GM12878 (cell line): Measurements from ENCODE around the gene TAB2. TPM values are rescaled to one million over a fixed set of nuclear protein-coding genes. Genes with fewer than 3 reads are reported as not detected.

ENCODE experiments used
- ATAC-seq: fragments of 200-7000 bp; cut with Tn5 transposase; 3 replicates; pipeline ENCODE4 v1.9.1; 2020; ENCODE audit warnings: mild to moderate bottlenecking, moderate library complexity
- Bru-seq: library from RNA; stranded (reverse); fragments of 400-500 nt; gene quantifications from one replicate; lab custom pipeline; 2021; lab: Mats Ljungman, UMichigan
- BruChase-seq, 2 experiments: library from RNA; stranded (reverse); fragments of 400-500 nt; gene quantifications; one replicate each; lab custom pipeline; 2021; lab: Mats Ljungman, UMichigan
- BruUV-seq: library from RNA; stranded (reverse); fragments of 400-500 nt; replicated peaks from 2 replicates; lab custom pipeline; 2021; lab: Mats Ljungman, UMichigan
- CTCF ChIA-PET: fragments of 300-600 bp; sonication (Branson Sonifier 250); formaldehyde crosslinking; extraction: SDS; loops from one replicate; lab custom pipeline; 2021; ENCODE audit warnings: inconsistent platforms; lab: Yijun Ruan, JAX
- POLR2A ChIA-PET: fragments of 350-600 bp; formaldehyde crosslinking; extraction: SDS; loops from one replicate; lab custom pipeline; 2021; ENCODE audit warnings: inconsistent platforms; lab: Charles Lee
- RAD21 ChIA-PET: fragments of 300-600 bp; sonication (Branson Sonifier 250); formaldehyde crosslinking; loops from one replicate; lab custom pipeline; 2023; ENCODE audit warnings: antibody characterized with exemption; ENCODE audit not compliant: unreplicated experiment; lab: Charles Lee
- SMC1A ChIA-PET: fragments of 300-600 bp; sonication (Branson Sonifier 250); formaldehyde crosslinking; loops from one replicate; lab custom pipeline; 2023; ENCODE audit not compliant: unreplicated experiment, uncharacterized antibody; lab: Charles Lee
- DNase-seq: peaks from one replicate; pipeline ENCODE4 v3.0.0-alpha.2; 2011; ENCODE audit warnings: low read depth, low spot score
- FAIRE-seq: peaks from 3 replicates; lab custom pipeline; 2011; peaks lifted over from hg19 to GRCh38; lab: Jason Lieb, UNC
- H2AFZ ChIP-seq: 2 replicates; pipeline ENCODE4 v1.6.0; 2011; ENCODE audit warnings: low read depth, low read length, control low read depth; ENCODE audit not compliant: control insufficient read depth
- H3K27ac ChIP-seq: 2 replicates; pipeline ENCODE4 v1.5.1; 2011; ENCODE audit warnings: control low read depth; ENCODE audit not compliant: control insufficient read depth, insufficient read depth
- H3K27me3 ChIP-seq, 2 experiments: replicated peaks in 1 of 2; 2 replicates each; pipeline versions ENCODE4 v1.6.0 to v1.6.1; 2011; ENCODE audit warnings: low read length in 1 of 2; ENCODE audit not compliant: control insufficient read depth in 2 of 2, insufficient read depth in 2 of 2
- H3K36me3 ChIP-seq, 2 experiments: 2 replicates each; pipeline ENCODE4 v1.5.1; 2011; ENCODE audit warnings: low read length in 1 of 2; ENCODE audit not compliant: control insufficient read depth in 2 of 2, insufficient read depth in 2 of 2
- H3K4me1 ChIP-seq: 2 replicates; pipeline ENCODE4 v1.6.1; 2011; ENCODE audit warnings: mild to moderate bottlenecking, low read length, moderate library complexity, mixed read lengths; ENCODE audit not compliant: control insufficient read depth, insufficient read depth
- H3K4me2 ChIP-seq: 2 replicates; pipeline ENCODE4 v1.6.0; 2011; ENCODE audit warnings: control low read depth; ENCODE audit not compliant: control insufficient read depth, insufficient read depth
- H3K4me3 ChIP-seq: fragments of 200-600 bp; sonication (generic); 2 replicates; pipeline ENCODE4 v1.5.1; 2016
- H3K79me2 ChIP-seq: 2 replicates; pipeline ENCODE4 v1.6.0; 2011; ENCODE audit warnings: low read length; ENCODE audit not compliant: control insufficient read depth, insufficient read depth
- H3K9ac ChIP-seq: 2 replicates; pipeline ENCODE4 v1.8.0; 2011; ENCODE audit warnings: low read length, control low read depth, mixed read lengths; ENCODE audit not compliant: control insufficient read depth, insufficient read depth
- H3K9me3 ChIP-seq: replicated peaks from 3 replicates; pipeline ENCODE4 v1.5.1; 2011; ENCODE audit warnings: mild to moderate bottlenecking, low read length; ENCODE audit not compliant: control insufficient read depth, insufficient read depth
- H4K20me1 ChIP-seq: 2 replicates; pipeline ENCODE4 v1.6.0; 2011; ENCODE audit not compliant: control insufficient read depth, insufficient read depth
- BACH1 ChIP-seq: fragments of 450-650 bp; IDR thresholded peaks from 2 replicates; pipeline ENCODE4 v1.6.1; 2017; ENCODE audit warnings: mild to moderate bottlenecking, borderline replicate concordance
- BHLHE40 ChIP-seq, 2 experiments: fragments of 450-650 bp in 1 of 2; IDR thresholded peaks; 2 replicates each; pipeline ENCODE4 v1.6.1; 2011 to 2017; ENCODE audit warnings: low read depth in 2 of 2, borderline replicate concordance in 1 of 2, improper control_type of control experiment in 1 of 2, low read length in 1 of 2, mild to moderate bottlenecking in 1 of 2
- CREB1 ChIP-seq: IDR thresholded peaks from 2 replicates; pipeline ENCODE4 v1.6.1; 2012; ENCODE audit warnings: low read depth, mild to moderate bottlenecking, inconsistent platforms
- KAT2A ChIP-seq: conservative IDR thresholded peaks from 2 replicates; pipeline ENCODE4 v1.6.1; 2011; ENCODE audit warnings: low read depth, low read length; ENCODE audit not compliant: control insufficient read depth
- NFIC ChIP-seq: IDR thresholded peaks from 2 replicates; pipeline ENCODE4 v1.6.1; 2012; ENCODE audit warnings: low read depth, mild to moderate bottlenecking, inconsistent platforms, low read length, moderate library complexity
- SMARCA5 ChIP-seq: fragments of 450-650 bp; IDR thresholded peaks from 2 replicates; pipeline ENCODE4 v1.6.1; 2017; ENCODE audit warnings: mild to moderate bottlenecking
- ZBED1 ChIP-seq: IDR thresholded peaks from 2 replicates; pipeline ENCODE4 v1.6.1; 2016; ENCODE audit warnings: borderline replicate concordance
- WGBS: methylation state at CpG from one replicate; pipeline ENCODE4 v1.1.6; 2016; ENCODE audit warnings: low lambda C conversion rate; ENCODE audit not compliant: insufficient replicate concordance, insufficient coverage; ENCODE audit errors: missing lambda C conversion rate; 5-methylcytosine and 5-hydroxymethylcytosine counted together
- in situ Hi-C: fragments of 300-500 bp; cut with MboI; formaldehyde crosslinking; loops from 9 replicates; pipeline ENCODE4 v1.14.3; 2018; ENCODE audit warnings: mixed read lengths
- intact Hi-C: fragments of 100-400 bp; cut with micrococcal nuclease; formaldehyde crosslinking; loops from one replicate; pipeline ENCODE4 v1.14.2; 2022; ENCODE audit not compliant: unreplicated experiment
- long read RNA-seq, 2 experiments: library from polyadenylated mRNA; unstranded; transcript quantifications; one replicate each; pipeline ENCODE4 v2.0.0, GENCODE V29; 2019 to 2020
- polyA minus RNA-seq, 3 experiments: library from RNA; depleted of rRNA, polyadenylated mRNA; stranded (reverse); fragments of >200 nt; gene quantifications; 2 replicates each; pipeline ENCODE4 v1.2.3, GENCODE V29; 2011
- polyA plus RNA-seq, 11 experiments: library from polyadenylated mRNA; depleted of rRNA in 4 of 11; unstranded in 6 of 11; stranded (reverse) in 5 of 11; fragments of >200 nt; fragmentation: Nextera tagmentation in 4 of 11; fragmentation: Illumina TruSeq in 1 of 11; extraction: Ambion mirVana in 4 of 11; extraction: Trizol in 1 of 11; gene quantifications; 1 replicate in 1 of 11; 2 replicates in 10 of 11; pipeline versions ENCODE4 v1.2.1 to v1.2.3, GENCODE V29; 2011 to 2016; ENCODE audit warnings: inconsistent platforms in 2 of 11, missing spikeins in 2 of 11, low read depth in 1 of 11
- total RNA-seq, 4 experiments: library from RNA; depleted of rRNA in 3 of 4; stranded (reverse); fragments of >200 nt in 3 of 4; fragmentation: Illumina TruSeq in 1 of 4; extraction: Trizol in 1 of 4; gene quantifications; 2 replicates each; pipeline versions ENCODE4 v1.2.1 to v1.2.3, GENCODE V29; 2013 to 2021
- TF ChIP-seq, protein P1 (sequence below): IDR thresholded peaks from 2 replicates; pipeline ENCODE4 v1.6.1; 2011; ENCODE audit warnings: borderline replicate concordance, low read depth, mild to moderate bottlenecking, moderate library complexity, mixed read lengths, low read length; ENCODE audit not compliant: insufficient read depth; ENCODE audit errors: extremely low read length
- TF ChIP-seq, protein P2 (sequence below): IDR thresholded peaks from 2 replicates; pipeline ENCODE4 v1.6.1; 2011; ENCODE audit warnings: borderline replicate concordance, low read depth, mild to moderate bottlenecking, moderate library complexity, low read length; ENCODE audit not compliant: insufficient read depth, poor library complexity, severe bottlenecking
- TF ChIP-seq, protein P3 (sequence below): IDR thresholded peaks from 2 replicates; pipeline ENCODE4 v1.6.1; 2012; ENCODE audit warnings: low read length, inconsistent platforms

The TAB2 gene, protein sequence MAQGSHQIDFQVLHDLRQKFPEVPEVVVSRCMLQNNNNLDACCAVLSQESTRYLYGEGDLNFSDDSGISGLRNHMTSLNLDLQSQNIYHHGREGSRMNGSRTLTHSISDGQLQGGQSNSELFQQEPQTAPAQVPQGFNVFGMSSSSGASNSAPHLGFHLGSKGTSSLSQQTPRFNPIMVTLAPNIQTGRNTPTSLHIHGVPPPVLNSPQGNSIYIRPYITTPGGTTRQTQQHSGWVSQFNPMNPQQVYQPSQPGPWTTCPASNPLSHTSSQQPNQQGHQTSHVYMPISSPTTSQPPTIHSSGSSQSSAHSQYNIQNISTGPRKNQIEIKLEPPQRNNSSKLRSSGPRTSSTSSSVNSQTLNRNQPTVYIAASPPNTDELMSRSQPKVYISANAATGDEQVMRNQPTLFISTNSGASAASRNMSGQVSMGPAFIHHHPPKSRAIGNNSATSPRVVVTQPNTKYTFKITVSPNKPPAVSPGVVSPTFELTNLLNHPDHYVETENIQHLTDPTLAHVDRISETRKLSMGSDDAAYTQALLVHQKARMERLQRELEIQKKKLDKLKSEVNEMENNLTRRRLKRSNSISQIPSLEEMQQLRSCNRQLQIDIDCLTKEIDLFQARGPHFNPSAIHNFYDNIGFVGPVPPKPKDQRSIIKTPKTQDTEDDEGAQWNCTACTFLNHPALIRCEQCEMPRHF
- 134 and 148 TPM in 2 replicates for total RNA-seq (2013; cell fraction: nucleolus; rRNA removed)
- total RNA-seq (2014; rRNA removed) (21.5 and 25.1 TPM in 2 replicates), total RNA-seq (2014; rRNA removed; fragmentation: Illumina TruSeq; extraction: Trizol) (34.2 and 35.1 TPM in 2 replicates), total RNA-seq (2021) (38.1 and 38.4 TPM in 2 replicates), polyA plus RNA-seq (2011; rRNA removed) (66.3 and 75.5 TPM in 2 replicates), polyA plus RNA-seq (2014; fragmentation: Illumina TruSeq; extraction: Trizol) (48.6 and 68.8 TPM in 2 replicates), polyA plus RNA-seq (2014; fragmentation: Nextera tagmentation; extraction: Ambion mirVana) (10 to 100 TPM; 12.5 to 13.7 TPM), polyA plus RNA-seq (2014; rRNA removed) (23.1 and 24.5 TPM in 2 replicates), polyA plus RNA-seq (2016; fragmentation: Nextera tagmentation; extraction: Ambion mirVana) (10 to 100 TPM in 1 of 2 experiments, 1 to 10 TPM in 1; 8.9 to 10.5 TPM), polyA minus RNA-seq (2011; rRNA and poly(A)+ RNA removed) (97.6 and 138 TPM in 2 replicates), Bru-seq, nascent RNA (percentile 97 among the genes with signal in this experiment), BruChase-seq, experiment 1, labeled RNA remaining after a 6-hour chase (percentile 88 among the genes with signal in this experiment), BruChase-seq, experiment 2, labeled RNA remaining after a 2-hour chase (percentile 93 among the genes with signal in this experiment)
- polyA plus RNA-seq (2011; ENCODE audit: low read depth): 15.4 TPM
- 29.4 and 47.6 TPM in 2 replicates for polyA plus RNA-seq (2011; cell fraction: cytosol; rRNA removed)
- 31.6 and 44.6 TPM in 2 replicates for polyA plus RNA-seq (2011; cell fraction: nucleus; rRNA removed)
- 19.0 and 26.7 TPM in 2 replicates for polyA plus RNA-seq (2012)
- polyA minus RNA-seq (2011; cell fraction: cytosol; rRNA and poly(A)+ RNA removed): 27.3 and 28.2 TPM in 2 replicates
- polyA minus RNA-seq (2011; cell fraction: nucleus; rRNA and poly(A)+ RNA removed): 59.6 and 89.6 TPM in 2 replicates
- long read RNA-seq, experiment 1, partial matches to known transcripts: 3 of 6 reads
- long read RNA-seq, experiment 1, other reads (novel, unspliced or antisense): 3 of 6 reads
- long read RNA-seq, experiment 2, partial matches to known transcripts: 27 of 31 reads
- long read RNA-seq, experiment 2, other reads (novel, unspliced or antisense): 4 of 31 reads

DNA sequence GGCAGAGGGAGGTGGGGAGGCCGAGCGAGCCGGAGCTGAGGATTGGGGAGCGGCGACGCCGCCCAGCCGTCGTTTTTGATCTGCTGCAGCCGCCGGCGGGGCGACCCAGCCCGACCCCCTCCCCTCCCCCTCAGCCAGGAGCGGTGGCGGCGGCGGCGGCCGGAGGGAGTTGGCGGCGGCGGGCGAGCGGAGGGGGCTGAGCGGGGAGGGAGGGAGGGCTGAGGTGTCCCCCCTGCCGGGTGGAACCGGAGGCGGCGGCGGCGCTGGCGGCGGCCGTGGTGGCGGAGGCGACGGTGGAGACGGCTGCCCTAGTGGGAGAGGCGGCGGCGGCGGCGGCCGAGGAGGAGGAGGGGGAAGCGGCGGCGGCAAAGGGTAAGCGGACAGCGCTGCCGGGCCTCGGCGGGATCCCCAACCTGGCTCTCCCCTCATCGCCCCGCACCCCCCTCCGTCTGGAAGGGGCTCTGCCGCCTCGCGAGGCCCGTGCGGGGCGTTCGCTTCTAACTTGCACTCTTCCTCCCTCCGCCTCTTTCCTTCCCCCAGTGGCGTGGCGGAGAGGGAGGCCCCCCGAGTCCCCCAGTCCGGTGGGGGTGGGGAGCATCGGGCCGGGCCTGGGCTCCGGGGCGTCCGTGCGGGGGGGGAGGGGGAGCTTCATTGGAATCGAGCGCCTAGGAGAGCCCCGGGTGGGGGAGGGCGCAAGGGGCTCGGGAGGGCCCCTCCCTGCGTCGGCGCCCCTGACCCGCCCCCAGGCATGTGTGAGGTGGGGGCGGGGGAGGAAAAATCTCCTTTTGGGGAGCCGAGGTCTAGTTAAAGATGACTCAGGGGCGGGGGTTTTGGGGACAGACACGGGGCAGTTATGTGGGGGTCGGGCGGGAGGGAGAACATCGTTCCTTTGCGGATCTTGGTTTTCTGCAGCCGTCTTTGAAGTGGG lies at the start of gene TAB2:
Gene TAB2, plus strand, starts transcription at position 69 of the 928 bp plus-strand sequence. CDS start 52,286 bp downstream, outside the sequence.
- no peaks in the 10 kb centered on the region for H3K27me3 ChIP-seq
- peak within 1 kb of the TSS; percentile 81 for H2AFZ ChIP-seq
- peak within 1 kb of the TSS; percentile 96 for H3K27ac ChIP-seq
- in situ Hi-C loops: no loop called here
- peaks cover 63% of the 10 kb centered on the region for H3K79me2 ChIP-seq
- ChIA-PET RAD21 (interaction anchor here (0.6 to 2.9 kb wide), 14 partner anchors 10 to 285 kb away, joined by 3 to 17 read pairs (median 3); no protein-coding TSS in a partner anchor), CTCF (interaction anchor here (1.5 kb wide), 1 partner anchor 87 kb away, joined by 3 read pairs; no protein-coding TSS in a partner anchor), SMC1A (interaction anchor here (0.7 to 10.6 kb wide), 8 partner anchors 20 to 256 kb away, joined by 3 to 199 read pairs (median 4); no protein-coding TSS in a partner anchor), POLR2A (interaction anchor here (0.6 to 1.8 kb wide), 4 partner anchors 10 to 237 kb away, joined by 3 to 5 read pairs (median 4); no protein-coding TSS in a partner anchor)
- H3K4me1 ChIP-seq: peaks cover 3% of the 10 kb centered on the region; the same call in 1 of the 2 replicates
- no TSS peak for BruUV-seq
- no peaks in the 10 kb centered on the region for H3K36me3 ChIP-seq
- DNase-seq (no peak), FAIRE-seq (no peak), ATAC-seq (peak; percentile 45)
- intact Hi-C loops: loop anchor here (2.0 to 5.0 kb wide), 4 partner anchors 86 to 286 kb away; no protein-coding TSS in a partner anchor
- no peaks in the 10 kb centered on the region for H4K20me1 ChIP-seq
- peak within 1 kb of the TSS; percentile 97 for H3K4me3 ChIP-seq
- H3K4me2 ChIP-seq: peak within 1 kb of the TSS; percentile 71
- H3K9ac ChIP-seq: peak within 1 kb of the TSS; percentile 95
- WGBS: 1% methylated on average over 23 of the region's 92 CpGs
- H3K9me3 ChIP-seq: no peaks in the 10 kb centered on the region
- TF ChIP-seq, protein P1, sequence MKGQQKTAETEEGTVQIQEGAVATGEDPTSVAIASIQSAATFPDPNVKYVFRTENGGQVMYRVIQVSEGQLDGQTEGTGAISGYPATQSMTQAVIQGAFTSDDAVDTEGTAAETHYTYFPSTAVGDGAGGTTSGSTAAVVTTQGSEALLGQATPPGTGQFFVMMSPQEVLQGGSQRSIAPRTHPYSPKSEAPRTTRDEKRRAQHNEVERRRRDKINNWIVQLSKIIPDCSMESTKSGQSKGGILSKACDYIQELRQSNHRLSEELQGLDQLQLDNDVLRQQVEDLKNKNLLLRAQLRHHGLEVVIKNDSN: no peak
- TF ChIP-seq, protein P2, sequence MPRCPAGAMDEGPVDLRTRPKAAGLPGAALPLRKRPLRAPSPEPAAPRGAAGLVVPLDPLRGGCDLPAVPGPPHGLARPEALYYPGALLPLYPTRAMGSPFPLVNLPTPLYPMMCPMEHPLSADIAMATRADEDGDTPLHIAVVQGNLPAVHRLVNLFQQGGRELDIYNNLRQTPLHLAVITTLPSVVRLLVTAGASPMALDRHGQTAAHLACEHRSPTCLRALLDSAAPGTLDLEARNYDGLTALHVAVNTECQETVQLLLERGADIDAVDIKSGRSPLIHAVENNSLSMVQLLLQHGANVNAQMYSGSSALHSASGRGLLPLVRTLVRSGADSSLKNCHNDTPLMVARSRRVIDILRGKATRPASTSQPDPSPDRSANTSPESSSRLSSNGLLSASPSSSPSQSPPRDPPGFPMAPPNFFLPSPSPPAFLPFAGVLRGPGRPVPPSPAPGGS: peak; percentile 16
- TF ChIP-seq CREB1 (no peak), BACH1 (peak; percentile 75), ZBED1 (no peak), SMARCA5 (0 out of 2 replicates have a peak, but pooled peaks have one; percentile 46), KAT2A (no peak), NFIC (no peak), BHLHE40 (IDR thresholded peaks at IDR 0.05; ENCODE audit: borderline replicate concordance in 1 of 2, low read depth in 2 of 2, low read length in 1 of 2) (peak; percentile 34 to 66; a peak in 1 of 4 replicates)
- TF ChIP-seq, protein P3, sequence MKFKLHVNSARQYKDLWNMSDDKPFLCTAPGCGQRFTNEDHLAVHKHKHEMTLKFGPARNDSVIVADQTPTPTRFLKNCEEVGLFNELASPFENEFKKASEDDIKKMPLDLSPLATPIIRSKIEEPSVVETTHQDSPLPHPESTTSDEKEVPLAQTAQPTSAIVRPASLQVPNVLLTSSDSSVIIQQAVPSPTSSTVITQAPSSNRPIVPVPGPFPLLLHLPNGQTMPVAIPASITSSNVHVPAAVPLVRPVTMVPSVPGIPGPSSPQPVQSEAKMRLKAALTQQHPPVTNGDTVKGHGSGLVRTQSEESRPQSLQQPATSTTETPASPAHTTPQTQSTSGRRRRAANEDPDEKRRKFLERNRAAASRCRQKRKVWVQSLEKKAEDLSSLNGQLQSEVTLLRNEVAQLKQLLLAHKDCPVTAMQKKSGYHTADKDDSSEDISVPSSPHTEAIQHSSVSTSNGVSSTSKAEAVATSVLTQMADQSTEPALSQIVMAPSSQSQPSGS: no peak
